SK-N-SH treated with all-trans-retinoic acid at 6 μM for 48 hours (cell line): ENCODE data around the gene BPIFB2.

Experiments
- ATAC-seq: fragments of 200-7000 bp; cut with Tn5 transposase; 3 replicates; pipeline ENCODE4 v1.9.1; 2020; ENCODE audit warnings: mild to moderate bottlenecking, moderate library complexity
- ARNTL ChIP-seq: fragments of 450-650 bp; formaldehyde crosslinking; IDR thresholded peaks from 2 replicates; pipeline ENCODE4 v1.5.0; 2020; ENCODE audit warnings: low read depth, mild to moderate bottlenecking, moderate library complexity, borderline replicate concordance
- BACH2 ChIP-seq: fragments of 250-450 bp; sonication (Bioruptor Pico); IDR thresholded peaks from 2 replicates; pipeline ENCODE4 v1.9.0; 2021; ENCODE audit warnings: mild to moderate bottlenecking, borderline replicate concordance
- CSDC2 ChIP-seq: fragments of 250-450 bp; sonication (Bioruptor Pico); IDR thresholded peaks from 2 replicates; pipeline ENCODE4 v1.5.0; 2020; ENCODE audit warnings: mild to moderate bottlenecking, moderate library complexity
- ESRRG ChIP-seq: fragments of 250-450 bp; sonication (Bioruptor Pico); IDR thresholded peaks from 2 replicates; pipeline ENCODE4 v1.6.1; 2021; ENCODE audit warnings: mild to moderate bottlenecking
- ISL1 ChIP-seq: fragments of 250-450 bp; sonication (Bioruptor Pico); IDR thresholded peaks from 2 replicates; pipeline ENCODE4 v2.1.2; 2022; ENCODE audit warnings: mild to moderate bottlenecking, moderate library complexity
- OSR1 ChIP-seq: fragments of 250-450 bp; sonication (Bioruptor Pico); IDR thresholded peaks from 2 replicates; pipeline ENCODE4 v1.8.0; 2022; ENCODE audit warnings: moderate library complexity, mild to moderate bottlenecking, inconsistent platforms
- PATZ1 ChIP-seq: fragments of 250-450 bp; sonication (Bioruptor Pico); IDR thresholded peaks from 2 replicates; pipeline ENCODE4 v1.8.0; 2020; ENCODE audit warnings: mild to moderate bottlenecking, moderate library complexity, borderline replicate concordance
- PPARA ChIP-seq: fragments of 250-450 bp; sonication (Bioruptor Pico); IDR thresholded peaks from 2 replicates; pipeline ENCODE4 v1.5.0; 2020; ENCODE audit warnings: mild to moderate bottlenecking, borderline replicate concordance
- SNAI2 ChIP-seq: fragments of 250-450 bp; sonication (Bioruptor Pico); IDR thresholded peaks from 2 replicates; pipeline ENCODE4 v1.5.0; 2020; ENCODE audit warnings: mild to moderate bottlenecking, moderate library complexity
- TCF4 ChIP-seq: fragments of 250-450 bp; sonication (Bioruptor Pico); IDR thresholded peaks from 2 replicates; pipeline ENCODE4 v1.8.0; 2021; ENCODE audit warnings: mild to moderate bottlenecking, moderate library complexity, borderline replicate concordance
- TSHZ2 ChIP-seq: fragments of 250-450 bp; sonication (Bioruptor Pico); IDR thresholded peaks from 2 replicates; pipeline ENCODE4 v1.5.0; 2020; ENCODE audit warnings: mild to moderate bottlenecking, moderate library complexity
- ZFP3 ChIP-seq: fragments of 250-450 bp; sonication (Bioruptor Pico); IDR thresholded peaks from 2 replicates; pipeline ENCODE4 v1.5.0; 2020; ENCODE audit warnings: mild to moderate bottlenecking, moderate library complexity
- ZNF70 ChIP-seq: fragments of 450-650 bp; formaldehyde crosslinking; IDR thresholded peaks from 2 replicates; pipeline ENCODE4 v1.5.0; 2020; ENCODE audit warnings: mild to moderate bottlenecking, moderate library complexity
- ZNF8 ChIP-seq: fragments of 450-650 bp; formaldehyde crosslinking; IDR thresholded peaks from 2 replicates; pipeline ENCODE4 v1.5.0; 2020; ENCODE audit warnings: mild to moderate bottlenecking, moderate library complexity
- TF ChIP-seq, protein P1 (sequence below): fragments of 250-450 bp; sonication (Bioruptor Pico); IDR thresholded peaks from 2 replicates; pipeline ENCODE4 v1.5.1; 2020; ENCODE audit warnings: low read depth, mild to moderate bottlenecking, moderate library complexity
- TF ChIP-seq, protein P2 (sequence below): fragments of 250-450 bp; sonication (Bioruptor Pico); IDR thresholded peaks from 2 replicates; pipeline ENCODE4 v1.5.1; 2021; ENCODE audit warnings: mild to moderate bottlenecking, moderate library complexity
- TF ChIP-seq, protein P3 (sequence below): fragments of 250-450 bp; sonication (Bioruptor Pico); IDR thresholded peaks from 2 replicates; pipeline ENCODE4 v1.8.0; 2021; ENCODE audit warnings: low read depth, mild to moderate bottlenecking, moderate library complexity, borderline replicate concordance

BPIFB2 gene, protein sequence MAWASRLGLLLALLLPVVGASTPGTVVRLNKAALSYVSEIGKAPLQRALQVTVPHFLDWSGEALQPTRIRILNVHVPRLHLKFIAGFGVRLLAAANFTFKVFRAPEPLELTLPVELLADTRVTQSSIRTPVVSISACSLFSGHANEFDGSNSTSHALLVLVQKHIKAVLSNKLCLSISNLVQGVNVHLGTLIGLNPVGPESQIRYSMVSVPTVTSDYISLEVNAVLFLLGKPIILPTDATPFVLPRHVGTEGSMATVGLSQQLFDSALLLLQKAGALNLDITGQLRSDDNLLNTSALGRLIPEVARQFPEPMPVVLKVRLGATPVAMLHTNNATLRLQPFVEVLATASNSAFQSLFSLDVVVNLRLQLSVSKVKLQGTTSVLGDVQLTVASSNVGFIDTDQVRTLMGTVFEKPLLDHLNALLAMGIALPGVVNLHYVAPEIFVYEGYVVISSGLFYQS

GRCh38 chr20:33007376-33008335, at the start of gene BPIFB2:
Gene BPIFB2 (plus strand): TSS chr20:33007704. CDS start chr20:33008575, 871 bp downstream.
- no peak for ATAC-seq

GRCh38 chr20:32958574-32958973, 48.9 kb upstream of the BPIFB2 start:
- TF ChIP-seq, protein P1, sequence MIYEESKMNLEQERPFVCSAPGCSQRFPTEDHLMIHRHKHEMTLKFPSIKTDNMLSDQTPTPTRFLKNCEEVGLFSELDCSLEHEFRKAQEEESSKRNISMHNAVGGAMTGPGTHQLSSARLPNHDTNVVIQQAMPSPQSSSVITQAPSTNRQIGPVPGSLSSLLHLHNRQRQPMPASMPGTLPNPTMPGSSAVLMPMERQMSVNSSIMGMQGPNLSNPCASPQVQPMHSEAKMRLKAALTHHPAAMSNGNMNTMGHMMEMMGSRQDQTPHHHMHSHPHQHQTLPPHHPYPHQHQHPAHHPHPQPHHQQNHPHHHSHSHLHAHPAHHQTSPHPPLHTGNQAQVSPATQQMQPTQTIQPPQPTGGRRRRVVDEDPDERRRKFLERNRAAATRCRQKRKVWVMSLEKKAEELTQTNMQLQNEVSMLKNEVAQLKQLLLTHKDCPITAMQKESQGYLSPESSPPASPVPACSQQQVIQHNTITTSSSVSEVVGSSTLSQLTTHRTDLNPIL (CRISPR knock-in tag) = no peak
- TF ChIP-seq PATZ1 = no peak
- no peak for TF ChIP-seq SNAI2 (CRISPR knock-in tag)
- TF ChIP-seq ESRRG (CRISPR knock-in tag) = no peak
- no peak for TF ChIP-seq CSDC2
- no peak for TF ChIP-seq ARNTL (CRISPR knock-in tag)
- TF ChIP-seq, protein P2, sequence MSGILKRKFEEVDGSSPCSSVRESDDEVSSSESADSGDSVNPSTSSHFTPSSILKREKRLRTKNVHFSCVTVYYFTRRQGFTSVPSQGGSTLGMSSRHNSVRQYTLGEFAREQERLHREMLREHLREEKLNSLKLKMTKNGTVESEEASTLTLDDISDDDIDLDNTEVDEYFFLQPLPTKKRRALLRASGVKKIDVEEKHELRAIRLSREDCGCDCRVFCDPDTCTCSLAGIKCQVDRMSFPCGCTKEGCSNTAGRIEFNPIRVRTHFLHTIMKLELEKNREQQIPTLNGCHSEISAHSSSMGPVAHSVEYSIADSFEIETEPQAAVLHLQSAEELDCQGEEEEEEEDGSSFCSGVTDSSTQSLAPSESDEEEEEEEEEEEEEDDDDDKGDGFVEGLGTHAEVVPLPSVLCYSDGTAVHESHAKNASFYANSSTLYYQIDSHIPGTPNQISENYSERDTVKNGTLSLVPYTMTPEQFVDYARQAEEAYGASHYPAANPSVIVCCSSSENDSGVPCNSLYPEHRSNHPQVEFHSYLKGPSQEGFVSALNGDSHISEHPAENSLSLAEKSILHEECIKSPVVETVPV (CRISPR knock-in tag) = no peak
- TF ChIP-seq ISL1 (CRISPR knock-in tag) = no peak
- TF ChIP-seq TCF4 (CRISPR knock-in tag) = no peak
- no peak for ATAC-seq

More at GRCh38 chr20:33007376-33008335, at the start of gene BPIFB2:
- TF ChIP-seq ZNF70 (CRISPR knock-in tag) = no peak
- TF ChIP-seq, protein P3, sequence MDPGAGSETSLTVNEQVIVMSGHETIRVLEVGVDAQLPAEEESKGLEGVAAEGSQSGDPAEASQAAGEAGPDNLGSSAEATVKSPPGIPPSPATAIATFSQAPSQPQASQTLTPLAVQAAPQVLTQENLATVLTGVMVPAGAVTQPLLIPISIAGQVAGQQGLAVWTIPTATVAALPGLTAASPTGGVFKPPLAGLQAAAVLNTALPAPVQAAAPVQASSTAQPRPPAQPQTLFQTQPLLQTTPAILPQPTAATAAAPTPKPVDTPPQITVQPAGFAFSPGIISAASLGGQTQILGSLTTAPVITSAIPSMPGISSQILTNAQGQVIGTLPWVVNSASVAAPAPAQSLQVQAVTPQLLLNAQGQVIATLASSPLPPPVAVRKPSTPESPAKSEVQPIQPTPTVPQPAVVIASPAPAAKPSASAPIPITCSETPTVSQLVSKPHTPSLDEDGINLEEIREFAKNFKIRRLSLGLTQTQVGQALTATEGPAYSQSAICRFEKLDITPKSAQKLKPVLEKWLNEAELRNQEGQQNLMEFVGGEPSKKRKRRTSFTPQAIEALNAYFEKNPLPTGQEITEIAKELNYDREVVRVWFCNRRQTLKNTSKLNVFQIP (CRISPR knock-in tag) = no peak
- no peak for TF ChIP-seq CSDC2
- TF ChIP-seq ISL1 (CRISPR knock-in tag) = no peak
- TF ChIP-seq PATZ1 = no peak
- no peak for TF ChIP-seq ZFP3
- no peak for TF ChIP-seq ARNTL (CRISPR knock-in tag)
- TF ChIP-seq OSR1 (CRISPR knock-in tag) = no peak
- no peak for TF ChIP-seq PPARA
- TF ChIP-seq ZNF8 (CRISPR knock-in tag) = no peak
- TF ChIP-seq, protein P1 (CRISPR knock-in tag) = no peak
- TF ChIP-seq TSHZ2 (CRISPR knock-in tag) = no peak
- no peak for TF ChIP-seq ESRRG (CRISPR knock-in tag)
- TF ChIP-seq BACH2 (CRISPR knock-in tag) = no peak
